B cell (primary cell): ENCODE results near the gene OR2A25. TPM values are rescaled to one million over a fixed set of nuclear protein-coding genes. Genes with fewer than 3 reads are reported as not detected.

Source experiments
- ATAC-seq: fragments of 200-7000 bp; cut with Tn5 transposase; one replicate; pipeline ENCODE4 v1.10.0; 2021; ENCODE audit warnings: low read depth, mild to moderate bottlenecking, moderate number of reproducible peaks, moderate library complexity
- CTCF ChIA-PET: fragments of 350-600 bp; sonication (Branson Sonifier 250); formaldehyde crosslinking; loops from one replicate; lab custom pipeline; 2021; ENCODE audit warnings: antibody characterized with exemption, inconsistent platforms; lab: Charles Lee
- POLR2A ChIA-PET: fragments of 350-600 bp; sonication (Branson Sonifier 250); formaldehyde crosslinking; loops from one replicate; lab custom pipeline; 2021; ENCODE audit warnings: antibody characterized with exemption; lab: Charles Lee
- DNase-seq: peaks from one replicate; pipeline ENCODE4 v3.0.0; 2013
- H2AFZ ChIP-seq: 2 replicates; pipeline ENCODE4 v1.6.1; 2012; ENCODE audit warnings: mild to moderate bottlenecking, low read depth, low read length; ENCODE audit not compliant: insufficient read depth, poor library complexity, severe bottlenecking
- H3K27ac ChIP-seq, 2 donors: 1 replicate in 1 of 2; 2 replicates in 1 of 2; pipeline ENCODE4 v1.5.1; 2012 to 2013; ENCODE audit warnings: low read length in 2 of 2, mild to moderate bottlenecking in 2 of 2, moderate library complexity in 1 of 2
- H3K27me3 ChIP-seq, 4 experiments: fragments of 200-600 bp in 1 of 4; sonication (generic) in 1 of 4; replicated peaks in 1 of 4; 1 replicate in 2 of 4; 2 replicates in 2 of 4; pipeline versions ENCODE4 v1.6.1 to v1.7.0; 2013 to 2016; ENCODE audit warnings: low read length in 3 of 4, mild to moderate bottlenecking in 2 of 4, mixed read lengths in 1 of 4, moderate library complexity in 1 of 4; ENCODE audit not compliant: insufficient read depth in 4 of 4, control insufficient read depth in 3 of 4; ENCODE audit errors: control extremely low read depth in 1 of 4
- H3K36me3 ChIP-seq, 2 experiments: replicated peaks in 1 of 2; 1 replicate in 1 of 2; 2 replicates in 1 of 2; pipeline versions ENCODE4 v1.6.1 to v1.7.1; 2013; ENCODE audit warnings: low read length in 1 of 2; ENCODE audit not compliant: insufficient read depth in 2 of 2, control insufficient read depth in 1 of 2; ENCODE audit errors: control extremely low read depth in 1 of 2, extremely low read depth in 1 of 2
- H3K4me1 ChIP-seq, 2 donors: fragments of 200-600 bp in 1 of 2; sonication (generic) in 1 of 2; 1 replicate in 1 of 2; 2 replicates in 1 of 2; pipeline versions ENCODE4 v1.5.1 to v1.6.1; 2013 to 2017; ENCODE audit warnings: low read length in 2 of 2; ENCODE audit not compliant: control insufficient read depth in 2 of 2, insufficient read depth in 2 of 2
- H3K4me2 ChIP-seq: replicated peaks from 2 replicates; pipeline ENCODE3; 2012; ENCODE audit warnings: mild to moderate bottlenecking, low read depth, low read length; ENCODE audit not compliant: poor library complexity, severe bottlenecking
- H3K4me3 ChIP-seq, 5 experiments: fragments of 200-600 bp in 1 of 5; sonication (generic) in 1 of 5; 1 replicate in 3 of 5; 2 replicates in 2 of 5; pipeline versions ENCODE4 v1.5.1 to v1.7.0; 2011 to 2016; ENCODE audit warnings: low read length in 4 of 5, mild to moderate bottlenecking in 4 of 5, low read depth in 2 of 5, control low read depth in 1 of 5, moderate library complexity in 1 of 5; ENCODE audit not compliant: insufficient read depth in 1 of 5; ENCODE audit errors: control extremely low read depth in 1 of 5, extremely low read depth in 1 of 5
- H3K79me2 ChIP-seq: fragments of 200-600 bp; sonication (generic); one replicate; pipeline ENCODE4 v1.6.0; 2016; ENCODE audit warnings: low read length; ENCODE audit not compliant: control insufficient read depth, insufficient read depth
- H3K9ac ChIP-seq: fragments of 200-600 bp; sonication (generic); 2 replicates; pipeline ENCODE4 v1.6.1; 2017; ENCODE audit warnings: mild to moderate bottlenecking, low read length, moderate library complexity
- H3K9me3 ChIP-seq, 3 donors: one replicate each; pipeline versions ENCODE4 v1.6.1 to v1.7.1; 2013; ENCODE audit warnings: low read length in 2 of 3; ENCODE audit not compliant: control insufficient read depth in 2 of 3, insufficient read depth in 1 of 3; ENCODE audit errors: control extremely low read depth in 1 of 3
- H4K20me1 ChIP-seq: 2 replicates; pipeline ENCODE4 v1.6.0; 2012; ENCODE audit warnings: mild to moderate bottlenecking, low read length; ENCODE audit not compliant: insufficient read depth, control insufficient read depth, poor library complexity, severe bottlenecking
- H3K27ac Mint-ChIP-seq: one replicate; pipeline ENCODE4 v1.8.0; 2021; ENCODE audit warnings: mixed read lengths
- H3K27me3 Mint-ChIP-seq: one replicate; pipeline ENCODE4 v1.8.0; 2021; ENCODE audit warnings: mixed read lengths
- H3K4me1 Mint-ChIP-seq: one replicate; pipeline ENCODE4 v1.8.0; 2021; ENCODE audit warnings: mixed read lengths
- H3K4me3 Mint-ChIP-seq: one replicate; pipeline ENCODE4 v1.8.0; 2021; ENCODE audit warnings: mixed read lengths
- H3K9me3 Mint-ChIP-seq: one replicate; pipeline ENCODE4 v1.8.0; 2022; ENCODE audit warnings: mixed read lengths; ENCODE audit not compliant: insufficient read depth
- EZH2 ChIP-seq: IDR thresholded peaks from 2 replicates; pipeline ENCODE4 v1.6.1; 2012; ENCODE audit warnings: borderline replicate concordance, low read depth, mild to moderate bottlenecking, moderate library complexity, low read length; ENCODE audit not compliant: insufficient read depth, poor library complexity, severe bottlenecking
- WGBS: methylation state at CpG from one replicate; pipeline ENCODE4 v1.1.5; 2013; ENCODE audit warnings: missing lambda C conversion rate; ENCODE audit not compliant: insufficient coverage; 5-methylcytosine and 5-hydroxymethylcytosine counted together
- intact Hi-C: fragments of 100-400 bp; cut with micrococcal nuclease; formaldehyde crosslinking; loops from one replicate; pipeline ENCODE4 v1.10.0; 2022
- polyA plus RNA-seq: library from polyadenylated mRNA; depleted of rRNA; stranded (reverse); fragments of >200 nt; gene quantifications from 2 replicates; pipeline ENCODE4 v1.2.3, GENCODE V29; 2012
- small RNA-seq: library from RNA; depleted of rRNA; stranded (forward); fragments of <200 nt; gene quantifications from one replicate; pipeline ENCODE3, GENCODE V24; 2012; ENCODE audit warnings: low replicate concordance, low read depth; ENCODE audit not compliant: insufficient read length
- total RNA-seq, 2 donors: library from RNA; stranded (reverse); fragments of 120-200 nt in 1 of 2; gene quantifications; 1 replicate in 1 of 2; 2 replicates in 1 of 2; pipeline versions ENCODE4 v1.2.3 to v1.2.4, GENCODE V29; 2013 to 2022
- TF ChIP-seq, protein P1 (sequence below): fragments of 200-600 bp; IDR thresholded peaks from one replicate; pipeline ENCODE4 v1.8.0; 2022; ENCODE audit warnings: antibody characterized with exemption, mild to moderate bottlenecking

OR2A25 gene
- total and polyA plus RNA-seq, 2 donors (not counting 1 experiment from before 2014, with no cell fraction given) = not detected

- intact Hi-C loops = no loop called here
- Histone ChIP-seq H3K4me2 (no peak within 1 kb of the TSS), H3K9ac (no peak within 1 kb of the TSS), H3K27ac (no peak within 1 kb of the TSS), H3K27me3 (no peaks in the 10 kb centered on the region), H3K36me3 (no peaks in the 10 kb centered on the region), H3K4me3 (no peak within 1 kb of the TSS), H4K20me1 (no peaks in the 10 kb centered on the region), H3K79me2 (no peaks in the 10 kb centered on the region), H2AFZ (no peak within 1 kb of the TSS), H3K4me1 (no peaks in the 10 kb centered on the region), H3K9me3 (peaks cover 0 to 4% (median 0%) of the 10 kb centered on the region in 3 donors)
- DNase-seq (no peak), ATAC-seq (no peak)
- Mint-ChIP-seq H3K27ac (no peak within 1 kb of the TSS), H3K4me3 (no peak within 1 kb of the TSS), H3K27me3 (peaks cover 4% of the 10 kb centered on the region), H3K4me1 (no peaks in the 10 kb centered on the region), H3K9me3 (no peaks in the 10 kb centered on the region)
- POLR2A ChIA-PET = no interaction called here
- TF ChIP-seq, protein P1, sequence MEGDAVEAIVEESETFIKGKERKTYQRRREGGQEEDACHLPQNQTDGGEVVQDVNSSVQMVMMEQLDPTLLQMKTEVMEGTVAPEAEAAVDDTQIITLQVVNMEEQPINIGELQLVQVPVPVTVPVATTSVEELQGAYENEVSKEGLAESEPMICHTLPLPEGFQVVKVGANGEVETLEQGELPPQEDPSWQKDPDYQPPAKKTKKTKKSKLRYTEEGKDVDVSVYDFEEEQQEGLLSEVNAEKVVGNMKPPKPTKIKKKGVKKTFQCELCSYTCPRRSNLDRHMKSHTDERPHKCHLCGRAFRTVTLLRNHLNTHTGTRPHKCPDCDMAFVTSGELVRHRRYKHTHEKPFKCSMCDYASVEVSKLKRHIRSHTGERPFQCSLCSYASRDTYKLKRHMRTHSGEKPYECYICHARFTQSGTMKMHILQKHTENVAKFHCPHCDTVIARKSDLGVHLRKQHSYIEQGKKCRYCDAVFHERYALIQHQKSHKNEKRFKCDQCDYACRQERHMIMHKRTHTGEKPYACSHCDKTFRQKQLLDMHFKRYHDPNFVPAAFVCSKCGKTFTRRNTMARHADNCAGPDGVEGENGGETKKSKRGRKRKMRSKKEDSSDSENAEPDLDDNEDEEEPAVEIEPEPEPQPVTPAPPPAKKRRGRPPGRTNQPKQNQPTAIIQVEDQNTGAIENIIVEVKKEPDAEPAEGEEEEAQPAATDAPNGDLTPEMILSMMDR = no peak
- no peak for TF ChIP-seq EZH2
- WGBS = no CpG with 5 or more reads among the region's 1 CpG
- CTCF ChIA-PET = no interaction called here
Measured at GRCh38 chr7:144122876-144123275, 53.3 kb downstream of the OR2A25 start, which contains the start of gene OR2A14. OR2A14 (plus strand) TSS chr7:144123176; CDS start chr7:144129113, 5,937 bp downstream.

Small RNA genes lying within 50 kb of the gene (small RNA-seq; reads per million reads assigned to genes)
- gene OR2A41P = not detected

Other genes with a start within 250 kb of the OR2A25 start
- 17.3 and 19.7 TPM in 2 replicates for gene TCAF1, start 167.6 kb upstream of the OR2A25 start, total RNA-seq
- 7.1 and 8.6 TPM in 2 replicates for gene TCAF1, start 167.6 kb upstream of the OR2A25 start, polyA plus RNA-seq
- not detected in 2 replicates for gene OR2F2, start 134.6 kb upstream of the OR2A25 start, total RNA-seq
- not detected in 2 replicates for gene OR2F2, start 134.6 kb upstream of the OR2A25 start, polyA plus RNA-seq
- gene OR2F1, start 115.0 kb upstream of the OR2A25 start, total RNA-seq = not detected in 2 replicates
- gene OR2F1, start 115.0 kb upstream of the OR2A25 start, polyA plus RNA-seq = not detected in 2 replicates
- not detected in 2 replicates for gene OR6B1, start 69.5 kb upstream of the OR2A25 start, total RNA-seq
- gene OR6B1, start 69.5 kb upstream of the OR2A25 start, polyA plus RNA-seq = not detected in 2 replicates
- gene OR2A5, start 20.9 kb upstream of the OR2A25 start, total RNA-seq = not detected in 2 replicates
- gene OR2A5, start 20.9 kb upstream of the OR2A25 start, polyA plus RNA-seq = not detected in 2 replicates
- gene OR2A12, start 16.5 kb downstream of the OR2A25 start, total RNA-seq = not detected in 2 replicates
- gene OR2A12, start 16.5 kb downstream of the OR2A25 start, polyA plus RNA-seq = not detected in 2 replicates
- gene OR2A2, start 39.8 kb downstream of the OR2A25 start, total RNA-seq = not detected in 2 replicates
- gene OR2A2, start 39.8 kb downstream of the OR2A25 start, polyA plus RNA-seq = not detected in 2 replicates
- not detected in 2 replicates for gene OR2A14, start 53.4 kb downstream of the OR2A25 start, total RNA-seq
- gene OR2A14, start 53.4 kb downstream of the OR2A25 start, polyA plus RNA-seq = not detected in 2 replicates
- not detected in 2 replicates for gene CTAGE4, start 113.7 kb downstream of the OR2A25 start, total RNA-seq
- gene CTAGE4, start 113.7 kb downstream of the OR2A25 start, polyA plus RNA-seq = 0.09 and 0.12 TPM in 2 replicates
- 2.1 and 4.2 TPM in 2 replicates for gene ARHGEF35, start 126.0 kb downstream of the OR2A25 start, total RNA-seq
- 0.34 and 0.36 TPM in 2 replicates for gene ARHGEF35, start 126.0 kb downstream of the OR2A25 start, polyA plus RNA-seq
- 0.10 TPM in 1 of 2 replicates, not detected in the other for gene OR2A42, start 169.8 kb downstream of the OR2A25 start, total RNA-seq
- gene OR2A42, start 169.8 kb downstream of the OR2A25 start, polyA plus RNA-seq = 0.13 and 0.31 TPM in 2 replicates
- 1.3 and 2.7 TPM in 2 replicates for gene OR2A7, start 195.0 kb downstream of the OR2A25 start, total RNA-seq
- gene OR2A7, start 195.0 kb downstream of the OR2A25 start, polyA plus RNA-seq = 3.3 and 3.6 TPM in 2 replicates
- gene CTAGE8, start 199.5 kb downstream of the OR2A25 start, total RNA-seq = 1.3 and 1.4 TPM in 2 replicates
- 0.91 TPM in 2 replicates for gene CTAGE8, start 199.5 kb downstream of the OR2A25 start, polyA plus RNA-seq
- not detected in 2 replicates for gene OR2A1, start 242.6 kb downstream of the OR2A25 start, total RNA-seq
- 0.31 and 0.52 TPM in 2 replicates for gene OR2A1, start 242.6 kb downstream of the OR2A25 start, polyA plus RNA-seq